Measurements from ENCODE around the gene WNK2.

WNK2 gene

DNA sequence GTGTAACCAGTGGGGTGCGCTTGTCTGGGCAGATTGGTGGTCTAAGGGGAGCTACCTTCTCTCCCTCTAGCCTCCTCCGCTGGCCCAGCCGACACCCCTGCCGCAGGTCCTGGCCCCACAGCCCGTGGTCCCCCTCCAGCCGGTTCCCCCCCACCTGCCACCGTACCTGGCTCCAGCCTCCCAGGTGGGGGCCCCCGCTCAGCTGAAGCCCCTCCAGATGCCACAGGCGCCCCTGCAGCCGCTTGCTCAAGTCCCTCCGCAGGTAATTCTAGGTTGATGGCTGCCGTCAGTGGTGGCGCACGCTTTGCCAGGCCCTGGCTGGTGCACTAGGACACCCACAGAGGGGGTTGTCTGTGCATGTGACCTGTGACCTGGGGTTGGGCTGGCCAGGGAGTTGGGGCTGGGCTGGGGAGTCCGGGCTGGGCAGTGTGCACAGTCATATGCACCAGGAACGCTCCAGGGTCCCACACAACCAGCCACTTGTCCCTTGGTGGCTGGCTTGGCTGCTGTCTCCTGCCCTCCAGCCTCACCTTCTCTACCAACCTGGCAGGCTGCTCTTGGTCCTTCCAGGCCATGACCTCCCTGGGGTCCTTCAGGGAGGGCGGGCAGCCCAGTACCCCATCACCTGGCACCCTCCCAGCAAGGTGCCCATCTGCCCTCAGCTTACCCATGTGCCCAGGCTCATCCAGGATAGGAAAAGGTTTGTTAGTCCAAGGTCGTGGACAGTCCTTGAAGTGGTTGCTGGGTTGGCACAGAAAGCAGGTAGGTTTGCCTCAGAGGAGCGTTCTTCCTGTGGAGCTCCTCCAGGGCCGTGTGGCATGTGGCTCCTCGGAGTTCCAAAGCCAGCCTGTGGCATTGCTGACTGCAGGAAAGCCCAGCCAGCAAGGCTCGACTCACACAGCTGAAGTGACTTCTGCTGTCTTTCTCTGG lies 73.2 kb downstream of the WNK2 start:
- no peak overlapping the region for H3K4me3 ChIP-seq (ENCODE audit: low read length)
- peaks cover 4% of the 10 kb centered on the region for H3K27me3 ChIP-seq (ENCODE audit: control insufficient read depth, insufficient read depth, low read length)
- no peak overlapping the region for H3K4me2 ChIP-seq (ENCODE audit: low read length)
- H3K36me3 ChIP-seq (ENCODE audit: insufficient read depth, low read length), result no peaks in the 10 kb centered on the region
- no peaks in the 10 kb centered on the region for H3K4me1 ChIP-seq (ENCODE audit: control insufficient read depth, insufficient read depth, low read length)
- no peak overlapping the region for H3K9ac ChIP-seq (ENCODE audit: low read depth, low read length)
- H3K9me3 ChIP-seq (replicated peaks; ENCODE audit: low read length), result no peaks in the 10 kb centered on the region

DNA sequence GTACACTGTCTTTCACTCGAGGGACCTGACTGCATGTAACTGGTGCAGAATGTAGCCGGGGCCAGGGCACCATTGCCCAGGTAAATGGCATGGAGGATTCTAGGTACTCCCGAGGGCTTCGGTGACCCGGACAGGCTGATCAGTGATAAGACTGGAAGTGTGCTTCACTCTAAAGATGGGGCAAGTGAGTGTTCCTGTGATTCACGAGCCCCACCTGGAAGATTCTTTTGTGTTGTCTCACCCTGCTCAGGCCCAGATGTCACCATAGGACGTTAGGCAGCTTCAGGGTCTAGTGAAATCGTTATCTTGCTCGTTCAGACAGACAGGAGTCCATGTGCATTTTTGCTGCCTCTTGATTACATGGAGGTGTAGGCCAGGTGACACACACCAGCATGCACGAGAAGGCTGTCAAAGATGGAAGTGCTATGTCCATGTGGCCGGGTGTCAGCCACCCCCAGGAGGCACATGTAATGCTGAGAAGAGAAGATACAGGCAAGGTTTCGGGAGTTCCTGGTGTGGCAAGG lies 73.9 kb downstream of the WNK2 start:
- no peak overlapping the region for H3K9ac ChIP-seq (ENCODE audit: low read depth, low read length)

DNA sequence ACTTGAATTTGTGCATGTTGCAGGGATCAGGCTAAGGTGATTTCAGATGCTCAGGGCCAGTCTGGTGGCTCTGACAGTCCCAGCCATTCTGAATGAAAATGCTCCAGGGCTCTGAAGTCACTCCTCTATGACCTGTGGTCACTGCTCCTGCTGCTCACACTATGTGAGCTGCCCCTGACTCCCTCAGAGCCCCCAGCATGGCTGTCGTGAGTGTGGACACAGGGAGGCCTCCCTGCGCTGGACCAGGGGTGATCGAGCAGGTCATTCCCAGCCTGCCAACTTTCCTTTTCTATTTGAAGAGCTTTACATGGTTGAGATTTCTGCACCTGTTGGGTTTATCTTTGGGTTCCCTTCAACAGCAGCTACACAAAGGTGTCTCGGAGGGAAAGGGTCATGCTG lies 74.5 kb downstream of the WNK2 start:
- Histone ChIP-seq H3K36me3 (ENCODE audit: insufficient read depth, low read length) (no peaks in the 10 kb centered on the region), H3K4me1 (ENCODE audit: control insufficient read depth, insufficient read depth, low read length) (no peaks in the 10 kb centered on the region), H3K9me3 (replicated peaks; ENCODE audit: low read length) (no peaks in the 10 kb centered on the region), H3K27me3 (ENCODE audit: control insufficient read depth, insufficient read depth, low read length) (peaks cover 4% of the 10 kb centered on the region), H3K4me2 (ENCODE audit: low read length) (no peak overlapping the region), H3K4me3 (ENCODE audit: low read length) (no peak overlapping the region), H3K9ac (ENCODE audit: low read depth, low read length) (no peak overlapping the region)

More for the DNA sequence above, 73.9 kb downstream of the WNK2 start:
- no peak overlapping the region for H3K4me3 ChIP-seq (ENCODE audit: low read length)
- H3K9me3 ChIP-seq (replicated peaks; ENCODE audit: low read length), result no peaks in the 10 kb centered on the region
- H3K4me2 ChIP-seq (ENCODE audit: low read length), result no peak overlapping the region
- peaks cover 4% of the 10 kb centered on the region for H3K27me3 ChIP-seq (ENCODE audit: control insufficient read depth, insufficient read depth, low read length)
- H3K4me1 ChIP-seq (ENCODE audit: control insufficient read depth, insufficient read depth, low read length), result no peaks in the 10 kb centered on the region
- no peaks in the 10 kb centered on the region for H3K36me3 ChIP-seq (ENCODE audit: insufficient read depth, low read length)

DNA sequence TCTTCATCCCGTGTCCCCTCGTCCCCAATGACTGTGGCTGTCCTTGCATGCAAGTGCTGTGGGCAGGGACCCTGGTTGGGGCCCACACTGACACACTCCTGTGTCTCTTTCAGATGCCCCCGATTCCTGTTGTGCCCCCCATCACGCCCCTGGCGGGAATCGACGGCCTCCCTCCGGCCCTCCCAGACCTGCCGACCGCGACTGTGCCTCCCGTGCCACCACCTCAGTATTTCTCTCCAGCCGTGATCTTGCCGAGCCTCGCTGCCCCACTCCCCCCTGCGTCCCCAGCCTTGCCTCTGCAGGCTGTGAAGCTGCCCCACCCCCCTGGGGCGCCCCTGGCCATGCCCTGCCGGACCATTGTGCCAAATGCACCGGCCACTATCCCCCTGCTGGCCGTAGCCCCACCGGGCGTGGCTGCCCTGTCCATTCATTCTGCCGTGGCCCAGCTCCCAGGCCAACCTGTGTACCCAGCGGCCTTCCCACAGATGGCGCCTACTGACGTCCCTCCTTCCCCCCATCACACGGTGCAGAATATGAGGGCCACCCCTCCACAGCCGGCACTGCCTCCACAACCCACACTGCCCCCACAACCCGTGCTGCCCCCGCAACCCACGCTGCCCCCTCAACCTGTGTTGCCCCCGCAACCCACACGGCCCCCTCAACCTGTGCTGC lies 75.0 kb downstream of the WNK2 start:
- Histone ChIP-seq H3K9me3 (replicated peaks; ENCODE audit: low read length) (no peaks in the 10 kb centered on the region), H3K4me3 (ENCODE audit: low read length) (no peak overlapping the region), H3K27me3 (ENCODE audit: control insufficient read depth, insufficient read depth, low read length) (peaks cover 4% of the 10 kb centered on the region), H3K36me3 (ENCODE audit: insufficient read depth, low read length) (no peaks in the 10 kb centered on the region), H3K4me2 (ENCODE audit: low read length) (no peak overlapping the region), H3K9ac (ENCODE audit: low read depth, low read length) (no peak overlapping the region), H3K4me1 (ENCODE audit: control insufficient read depth, insufficient read depth, low read length) (no peaks in the 10 kb centered on the region)

DNA sequence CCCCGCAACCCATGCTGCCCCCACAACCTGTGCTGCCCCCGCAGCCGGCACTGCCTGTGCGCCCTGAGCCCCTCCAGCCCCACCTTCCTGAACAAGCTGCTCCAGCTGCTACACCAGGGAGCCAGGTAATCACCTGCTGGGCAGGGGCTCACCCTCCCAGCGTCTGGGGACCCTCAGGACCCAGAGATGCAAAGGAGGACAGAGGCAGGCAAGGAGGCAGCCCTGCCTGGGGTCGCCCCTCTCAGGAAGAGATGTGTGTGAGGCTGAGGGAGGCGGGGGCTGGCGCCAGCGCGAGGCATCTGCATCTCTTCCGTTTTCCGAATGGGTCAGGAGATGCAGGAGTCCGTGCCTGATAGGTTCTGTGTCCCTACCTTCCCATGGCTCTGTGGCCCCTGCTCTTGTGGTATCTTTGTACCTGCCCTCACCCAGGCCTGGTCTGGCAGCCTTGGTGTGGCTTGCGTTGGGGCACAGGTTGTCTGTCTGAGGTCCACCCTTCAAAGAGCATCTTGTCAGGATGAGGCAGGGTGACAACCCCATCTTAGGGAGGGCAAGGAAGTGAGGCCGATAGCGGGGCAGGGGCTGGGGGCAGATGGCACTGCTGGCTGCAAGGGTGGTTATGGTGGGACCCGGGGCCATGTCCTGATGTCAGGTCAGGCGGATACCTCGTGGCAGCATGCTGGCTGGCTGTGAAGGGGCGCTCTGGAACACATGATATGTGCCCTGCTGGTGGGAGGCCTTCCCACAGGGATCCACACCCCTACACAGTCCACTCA lies 75.7 kb downstream of the WNK2 start:
- Histone ChIP-seq H3K4me2 (ENCODE audit: low read length) (no peak overlapping the region), H3K4me3 (ENCODE audit: low read length) (no peak overlapping the region), H3K4me1 (ENCODE audit: control insufficient read depth, insufficient read depth, low read length) (no peaks in the 10 kb centered on the region), H3K9ac (ENCODE audit: low read depth, low read length) (no peak overlapping the region), H3K36me3 (ENCODE audit: insufficient read depth, low read length) (no peaks in the 10 kb centered on the region), H3K9me3 (replicated peaks; ENCODE audit: low read length) (no peaks in the 10 kb centered on the region), H3K27me3 (ENCODE audit: control insufficient read depth, insufficient read depth, low read length) (peaks cover 6% of the 10 kb centered on the region)

DNA sequence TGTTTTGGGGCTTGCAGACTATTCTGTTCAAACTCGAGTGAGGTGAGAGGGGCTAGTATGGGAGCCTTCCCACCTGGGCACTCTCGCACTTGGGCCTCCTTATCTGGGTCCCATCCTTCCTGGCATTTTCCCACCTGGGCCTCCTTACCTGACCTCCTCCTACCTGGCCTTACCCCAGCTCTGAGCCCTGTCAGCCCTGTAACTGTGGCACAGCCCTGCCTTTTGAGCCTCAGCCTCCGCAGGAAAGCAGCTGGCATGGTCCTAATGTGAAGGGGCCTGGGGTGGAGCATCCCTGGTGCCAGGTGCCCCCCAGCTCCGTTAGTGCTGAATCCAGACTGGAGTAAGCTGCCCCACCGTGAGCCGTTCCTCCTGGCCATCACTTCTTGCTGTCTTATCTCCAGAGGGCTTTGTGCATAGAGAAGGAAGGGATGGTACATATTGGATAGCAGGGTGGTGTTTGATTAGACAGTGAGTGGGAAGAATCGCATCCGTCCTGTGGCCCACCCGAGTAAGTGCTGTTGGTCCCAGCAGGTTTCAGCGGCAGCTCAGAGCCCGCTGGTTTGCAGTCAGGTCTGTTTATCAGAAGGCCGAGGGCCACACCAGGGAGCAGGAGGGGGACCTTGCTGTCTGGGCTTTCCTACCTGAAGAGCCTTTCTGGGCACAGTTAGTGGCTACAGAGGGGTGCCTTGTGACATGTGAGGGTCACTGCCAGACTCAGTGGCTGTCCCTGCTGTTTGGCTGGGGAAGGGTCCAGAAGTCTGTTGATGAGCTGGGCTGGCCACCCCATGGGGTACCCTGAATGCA lies 76.5 kb downstream of the WNK2 start:
- Histone ChIP-seq H3K4me2 (ENCODE audit: low read length) (no peak overlapping the region), H3K4me3 (ENCODE audit: low read length) (no peak overlapping the region), H3K9me3 (replicated peaks; ENCODE audit: low read length) (no peaks in the 10 kb centered on the region), H3K27me3 (ENCODE audit: control insufficient read depth, insufficient read depth, low read length) (peaks cover 13% of the 10 kb centered on the region), H3K4me1 (ENCODE audit: control insufficient read depth, insufficient read depth, low read length) (no peaks in the 10 kb centered on the region), H3K36me3 (ENCODE audit: insufficient read depth, low read length) (no peaks in the 10 kb centered on the region), H3K9ac (ENCODE audit: low read depth, low read length) (no peak overlapping the region)

DNA sequence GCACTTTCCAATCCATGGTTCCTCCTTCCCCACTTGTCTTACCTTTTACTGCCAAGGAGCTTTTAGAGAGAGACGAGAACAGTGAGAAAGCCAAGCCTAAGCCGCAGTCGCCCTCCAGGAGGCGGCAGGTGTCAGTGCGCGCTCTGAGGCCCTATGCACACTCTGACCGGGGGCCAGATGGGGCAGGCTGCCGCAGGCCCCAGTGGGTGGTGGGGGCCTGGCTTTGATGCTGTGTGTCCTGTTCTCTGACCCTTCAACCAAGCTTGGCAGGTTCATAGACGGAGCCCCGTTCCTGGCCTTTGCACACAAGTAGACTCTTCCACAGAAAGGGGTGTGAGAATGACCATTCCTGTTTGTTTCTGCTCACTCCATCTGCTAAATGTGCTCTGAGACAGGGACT lies 77.3 kb downstream of the WNK2 start:
- H3K4me2 ChIP-seq (ENCODE audit: low read length), result no peak overlapping the region
- H3K9me3 ChIP-seq (replicated peaks; ENCODE audit: low read length), result no peaks in the 10 kb centered on the region
- H3K9ac ChIP-seq (ENCODE audit: low read depth, low read length), result no peak overlapping the region
- H3K36me3 ChIP-seq (ENCODE audit: insufficient read depth, low read length), result no peaks in the 10 kb centered on the region
- peaks cover 19% of the 10 kb centered on the region for H3K27me3 ChIP-seq (ENCODE audit: control insufficient read depth, insufficient read depth, low read length)
- H3K4me1 ChIP-seq (ENCODE audit: control insufficient read depth, insufficient read depth, low read length), result no peaks in the 10 kb centered on the region
- no peak overlapping the region for H3K4me3 ChIP-seq (ENCODE audit: low read length)

DNA sequence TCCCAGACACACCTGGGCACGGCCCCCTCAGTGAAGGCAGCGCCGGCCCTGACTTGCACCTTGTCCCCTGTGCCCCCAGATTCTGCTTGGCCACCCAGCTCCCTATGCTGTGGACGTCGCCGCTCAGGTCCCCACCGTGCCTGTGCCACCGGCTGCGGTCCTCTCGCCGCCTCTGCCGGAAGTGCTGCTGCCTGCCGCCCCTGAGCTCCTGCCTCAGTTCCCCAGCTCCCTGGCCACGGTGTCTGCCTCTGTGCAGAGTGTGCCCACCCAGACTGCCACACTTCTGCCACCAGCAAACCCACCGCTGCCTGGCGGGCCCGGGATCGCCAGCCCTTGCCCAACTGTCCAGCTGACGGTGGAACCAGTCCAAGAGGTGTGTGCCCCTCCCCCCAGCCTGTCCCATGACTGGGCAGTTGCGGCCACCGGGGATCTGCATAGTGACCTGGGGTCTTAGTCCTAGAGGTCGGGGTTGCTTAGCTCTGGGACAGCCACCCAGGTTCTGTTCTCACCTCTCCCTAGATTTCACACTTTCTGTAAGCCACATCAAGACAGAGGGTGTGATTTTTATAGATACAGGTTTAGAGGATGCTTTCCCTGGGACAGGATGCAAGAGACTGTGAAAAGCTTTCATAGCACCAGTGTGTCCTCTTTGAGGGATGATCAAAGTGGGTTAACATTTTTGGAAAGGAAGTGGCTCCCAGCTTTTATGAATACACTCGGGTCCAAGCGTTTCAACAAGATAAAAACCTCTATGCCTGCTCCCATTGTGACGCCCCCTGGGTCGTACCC lies 78.0 kb downstream of the WNK2 start:
- H3K9ac ChIP-seq (ENCODE audit: low read depth, low read length), result no peak overlapping the region
- peaks cover 22% of the 10 kb centered on the region for H3K27me3 ChIP-seq (ENCODE audit: control insufficient read depth, insufficient read depth, low read length)
- H3K9me3 ChIP-seq (replicated peaks; ENCODE audit: low read length), result no peaks in the 10 kb centered on the region
- no peak overlapping the region for H3K4me3 ChIP-seq (ENCODE audit: low read length)
- H3K4me2 ChIP-seq (ENCODE audit: low read length), result no peak overlapping the region
- no peaks in the 10 kb centered on the region for H3K4me1 ChIP-seq (ENCODE audit: control insufficient read depth, insufficient read depth, low read length)
- H3K36me3 ChIP-seq (ENCODE audit: insufficient read depth, low read length), result no peaks in the 10 kb centered on the region

DNA sequence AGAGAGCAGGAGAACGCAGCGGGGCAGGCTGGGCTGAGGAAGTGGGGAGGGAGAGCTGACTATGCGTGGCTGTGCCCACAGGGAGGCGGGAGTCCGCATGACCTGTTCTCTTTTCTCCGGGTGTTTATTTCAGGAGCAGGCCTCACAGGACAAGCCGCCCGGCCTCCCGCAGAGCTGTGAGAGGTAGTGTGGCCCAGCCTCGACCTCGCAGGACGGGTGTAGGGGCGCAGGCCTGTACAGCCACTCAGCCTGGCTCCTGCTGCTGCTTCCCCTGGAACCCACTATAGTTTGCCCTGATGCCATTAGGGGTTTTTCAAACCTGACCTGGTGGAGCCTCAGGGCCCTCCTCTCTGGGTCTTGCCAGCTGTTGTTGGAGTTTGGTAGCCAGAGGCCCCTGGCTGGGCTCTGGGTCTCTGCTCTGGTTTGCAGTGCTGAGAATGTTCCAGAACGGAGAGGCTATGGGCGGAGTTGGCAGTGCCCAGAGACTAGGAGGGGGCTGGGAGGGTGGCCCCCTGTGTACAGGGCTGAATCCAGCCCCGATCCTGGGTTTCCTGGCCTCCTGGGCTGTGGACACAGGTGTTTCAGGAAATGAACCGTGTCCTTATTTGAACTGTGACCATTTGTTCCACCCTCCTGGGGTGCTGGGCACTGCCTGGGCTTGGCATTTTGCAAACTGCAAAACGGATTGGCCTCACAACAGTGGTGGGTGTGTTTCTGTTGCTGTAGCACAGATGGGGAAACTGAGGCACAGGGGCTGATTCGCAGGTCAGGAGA lies 78.8 kb downstream of the WNK2 start:
- no peak overlapping the region for H3K9ac ChIP-seq (ENCODE audit: low read depth, low read length)
- H3K4me1 ChIP-seq (ENCODE audit: control insufficient read depth, insufficient read depth, low read length), result no peaks in the 10 kb centered on the region
- no peak overlapping the region for H3K4me2 ChIP-seq (ENCODE audit: low read length)
- H3K27me3 ChIP-seq (ENCODE audit: control insufficient read depth, insufficient read depth, low read length), result peaks cover 22% of the 10 kb centered on the region
- no peaks in the 10 kb centered on the region for H3K9me3 ChIP-seq (replicated peaks; ENCODE audit: low read length)
- no peaks in the 10 kb centered on the region for H3K36me3 ChIP-seq (ENCODE audit: insufficient read depth, low read length)
- H3K4me3 ChIP-seq (ENCODE audit: low read length), result no peak overlapping the region

Measured in skeletal muscle satellite cell (primary cell).